IMR-90 (cell line): ENCODE results near the gene TRPC4. TPM values are rescaled to one million over a fixed set of nuclear protein-coding genes. Genes with fewer than 3 reads are reported as not detected.
A peak's percentile ranks its signal among the peaks of the same experiment; 100 is the strongest.

ENCODE experiments used
- ATAC-seq: fragments of 200-7000 bp; cut with Tn5 transposase; 2 replicates; pipeline ENCODE4 v1.9.1; 2020; ENCODE audit warnings: low read depth, mild to moderate bottlenecking, moderate library complexity
- BruUV-seq: library from RNA; stranded (reverse); fragments of 400-500 nt; replicated peaks from 2 replicates; lab custom pipeline; 2021; lab: Mats Ljungman, UMichigan
- CTCF ChIA-PET: fragments of 300-600 bp; formaldehyde crosslinking; extraction: SDS; loops from one replicate; lab custom pipeline; 2021; ENCODE audit warnings: antibody characterized with exemption; lab: Yijun Ruan, JAX
- POLR2A ChIA-PET: fragments of 300-600 bp; sonication (Branson Sonifier 250); formaldehyde crosslinking; loops from one replicate; lab custom pipeline; 2022; ENCODE audit warnings: antibody characterized with exemption; ENCODE audit not compliant: unreplicated experiment; lab: Charles Lee
- DNase-seq: peaks from one replicate; pipeline ENCODE4 v3.0.0; 2013
- H2AFZ ChIP-seq: replicated peaks from 2 replicates; pipeline ENCODE3; 2013; ENCODE audit warnings: low read length, mild to moderate bottlenecking; ENCODE audit not compliant: poor library complexity
- H2AK5ac ChIP-seq: 2 replicates; pipeline ENCODE4 v1.6.1; 2013; ENCODE audit warnings: low read depth, low read length, inconsistent platforms
- H2AK9ac ChIP-seq: replicated peaks from 2 replicates; pipeline ENCODE3; 2013; ENCODE audit warnings: mild to moderate bottlenecking, low read depth, low read length, moderate library complexity; ENCODE audit not compliant: poor library complexity
- H2BK120ac ChIP-seq: 2 replicates; pipeline ENCODE4 v1.6.1; 2013; ENCODE audit warnings: low read depth, low read length, inconsistent platforms
- H2BK15ac ChIP-seq: 3 replicates; pipeline ENCODE4 v1.6.1; 2013; ENCODE audit warnings: low read depth, low read length, inconsistent platforms
- H2BK20ac ChIP-seq: 2 replicates; pipeline ENCODE4 v1.6.1; 2013; ENCODE audit warnings: low read depth, mild to moderate bottlenecking, inconsistent platforms, low read length, moderate library complexity
- H2BK5ac ChIP-seq: 2 replicates; pipeline ENCODE4 v1.6.1; 2013; ENCODE audit warnings: mild to moderate bottlenecking, low read depth, low read length, inconsistent platforms; ENCODE audit not compliant: poor library complexity, severe bottlenecking
- H3K14ac ChIP-seq: replicated peaks from 2 replicates; pipeline ENCODE4 v1.6.1; 2013; ENCODE audit warnings: low read depth, low read length, inconsistent platforms
- H3K18ac ChIP-seq: 2 replicates; pipeline ENCODE4 v1.6.1; 2013; ENCODE audit warnings: low read depth, low read length, control low read depth
- H3K23ac ChIP-seq: 2 replicates; pipeline ENCODE4 v1.6.1; 2013; ENCODE audit warnings: low read depth, low read length, inconsistent platforms
- H3K27ac ChIP-seq: 2 replicates; pipeline ENCODE4 v1.5.1; 2013; ENCODE audit warnings: mild to moderate bottlenecking, control low read depth, low read length; ENCODE audit not compliant: insufficient read depth
- H3K27me3 ChIP-seq: 2 replicates; pipeline ENCODE4 v1.6.1; 2013; ENCODE audit warnings: low read length; ENCODE audit not compliant: control insufficient read depth, insufficient read depth
- H3K36me3 ChIP-seq: 2 replicates; pipeline ENCODE4 v1.6.1; 2013; ENCODE audit warnings: low read length, mixed read lengths; ENCODE audit not compliant: control insufficient read depth, insufficient read depth
- H3K4ac ChIP-seq: 2 replicates; pipeline ENCODE4 v1.6.1; 2013; ENCODE audit warnings: low read depth, low read length, inconsistent platforms
- H3K4me1 ChIP-seq: 2 replicates; pipeline ENCODE4 v1.6.1; 2013; ENCODE audit warnings: low read length, mixed read lengths; ENCODE audit not compliant: control insufficient read depth, insufficient read depth
- H3K4me2 ChIP-seq: 2 replicates; pipeline ENCODE4 v1.6.1; 2013; ENCODE audit warnings: low read depth, mild to moderate bottlenecking, control low read depth, low read length, moderate library complexity
- H3K4me3 ChIP-seq: 2 replicates; pipeline ENCODE4 v1.5.1; 2013; ENCODE audit warnings: low read depth, mild to moderate bottlenecking, control low read depth, low read length, moderate library complexity; ENCODE audit not compliant: insufficient read depth
- H3K56ac ChIP-seq: 2 replicates; pipeline ENCODE4 v1.6.1; 2013; ENCODE audit warnings: low read length, inconsistent platforms; ENCODE audit not compliant: insufficient read depth; ENCODE audit errors: extremely low read depth
- H3K79me1 ChIP-seq, 2 experiments: 2 replicates each; pipeline ENCODE4 v1.6.1; 2013; ENCODE audit warnings: low read length in 2 of 2, inconsistent platforms in 1 of 2, low read depth in 1 of 2
- H3K9ac ChIP-seq: 2 replicates; pipeline ENCODE4 v1.6.1; 2013; ENCODE audit warnings: low read depth, low read length, control low read depth
- H3K9me1 ChIP-seq: 2 replicates; pipeline ENCODE4 v1.6.1; 2013; ENCODE audit warnings: low read length, inconsistent platforms; ENCODE audit not compliant: insufficient read depth
- H3K9me3 ChIP-seq: 2 replicates; pipeline ENCODE4 v1.6.1; 2013; ENCODE audit warnings: low read length; ENCODE audit not compliant: control insufficient read depth, insufficient read depth
- H4K20me1 ChIP-seq: 2 replicates; pipeline ENCODE4 v1.6.1; 2013; ENCODE audit warnings: low read length, inconsistent platforms; ENCODE audit not compliant: insufficient read depth
- H4K5ac ChIP-seq: 2 replicates; pipeline ENCODE4 v1.6.1; 2013; ENCODE audit warnings: mild to moderate bottlenecking, low read depth, low read length, control low read depth
- H4K8ac ChIP-seq, 2 experiments: 2 replicates each; pipeline ENCODE4 v1.6.1; 2013; ENCODE audit warnings: low read depth in 2 of 2, low read length in 2 of 2, control low read depth in 1 of 2, inconsistent platforms in 1 of 2
- H4K91ac ChIP-seq: 2 replicates; pipeline ENCODE4 v1.6.1; 2013; ENCODE audit warnings: low read depth, low read length, inconsistent platforms; ENCODE audit not compliant: insufficient read depth
- BHLHE40 ChIP-seq: fragments of 150-350 bp; IDR thresholded peaks from 2 replicates; pipeline ENCODE4 v1.6.1; 2016; ENCODE audit warnings: mild to moderate bottlenecking, low read depth, low read length
- CEBPB ChIP-seq: IDR thresholded peaks from 2 replicates; pipeline ENCODE4 v1.6.1; 2012; ENCODE audit warnings: low read depth, low read length, improper control_type of control experiment
- FOS ChIP-seq: fragments of 150-350 bp; IDR thresholded peaks from 2 replicates; pipeline ENCODE4 v1.6.1; 2016; ENCODE audit warnings: low read depth, low read length
- MAFK ChIP-seq: IDR thresholded peaks from 2 replicates; pipeline ENCODE4 v1.6.1; 2012; ENCODE audit warnings: low read depth, low read length, improper control_type of control experiment
- MXI1 ChIP-seq: IDR thresholded peaks from 2 replicates; pipeline ENCODE4 v1.6.1; 2012; ENCODE audit warnings: low read depth, mild to moderate bottlenecking, low read length, moderate library complexity, borderline replicate concordance
- RCOR1 ChIP-seq: IDR thresholded peaks from 2 replicates; pipeline ENCODE4 v1.6.1; 2012; ENCODE audit warnings: mild to moderate bottlenecking, low read length, improper control_type of control experiment; ENCODE audit not compliant: insufficient replicate concordance
- WGBS, 2 experiments: methylation state at CpG; one replicate each; pipeline versions ENCODE4 v1.1.5 to v1.1.7; 2013; ENCODE audit warnings: missing lambda C conversion rate in 2 of 2; ENCODE audit not compliant: insufficient read length in 1 of 2; ENCODE audit errors: extremely low coverage in 2 of 2; 5-methylcytosine and 5-hydroxymethylcytosine counted together
- dilution Hi-C: fragments of 300-500 bp; cut with HindIII; formaldehyde crosslinking; loops from one replicate; pipeline ENCODE4 v1.14.3; 2018; ENCODE audit warnings: low sequenced_read_pairs; ENCODE audit not compliant: unreplicated experiment
- in situ Hi-C: fragments of 300-500 bp; cut with MboI; formaldehyde crosslinking; loops from 3 replicates; pipeline ENCODE4 v1.14.3; 2019; ENCODE audit warnings: low sequenced_read_pairs, inconsistent platforms, mixed read lengths
- intact Hi-C: fragments of 100-400 bp; cut with micrococcal nuclease; formaldehyde crosslinking; loops from 2 replicates; pipeline ENCODE4 v1.10.0; 2022
- polyA plus RNA-seq, 3 experiments: library from polyadenylated mRNA; depleted of rRNA; stranded (reverse); fragments of >200 nt; gene quantifications; 2 replicates each; pipeline ENCODE4 v1.2.3, GENCODE V29; 2012; ENCODE audit warnings: low replicate concordance in 1 of 3
- total RNA-seq: library from RNA; depleted of rRNA; stranded (reverse); fragments of >200 nt; gene quantifications from 2 replicates; pipeline ENCODE4 v1.2.3, GENCODE V29; 2012
- TF ChIP-seq, protein P1 (sequence below): fragments of 150-350 bp; IDR thresholded peaks from 2 replicates; pipeline ENCODE4 v1.6.1; 2017; ENCODE audit warnings: mild to moderate bottlenecking, antibody characterized with exemption, low read length, low read depth
- TF ChIP-seq, protein P2 (sequence below): fragments of 150-350 bp; IDR thresholded peaks from 2 replicates; pipeline ENCODE4 v1.6.1; 2016; ENCODE audit warnings: low read depth, mild to moderate bottlenecking, low read length, moderate library complexity, borderline replicate concordance

Gene TRPC4
- total and polyA plus RNA-seq, 2 of the 4 experiments (the other 2 are of a cell fraction) = 1.9 to 5.2 TPM

DNA sequence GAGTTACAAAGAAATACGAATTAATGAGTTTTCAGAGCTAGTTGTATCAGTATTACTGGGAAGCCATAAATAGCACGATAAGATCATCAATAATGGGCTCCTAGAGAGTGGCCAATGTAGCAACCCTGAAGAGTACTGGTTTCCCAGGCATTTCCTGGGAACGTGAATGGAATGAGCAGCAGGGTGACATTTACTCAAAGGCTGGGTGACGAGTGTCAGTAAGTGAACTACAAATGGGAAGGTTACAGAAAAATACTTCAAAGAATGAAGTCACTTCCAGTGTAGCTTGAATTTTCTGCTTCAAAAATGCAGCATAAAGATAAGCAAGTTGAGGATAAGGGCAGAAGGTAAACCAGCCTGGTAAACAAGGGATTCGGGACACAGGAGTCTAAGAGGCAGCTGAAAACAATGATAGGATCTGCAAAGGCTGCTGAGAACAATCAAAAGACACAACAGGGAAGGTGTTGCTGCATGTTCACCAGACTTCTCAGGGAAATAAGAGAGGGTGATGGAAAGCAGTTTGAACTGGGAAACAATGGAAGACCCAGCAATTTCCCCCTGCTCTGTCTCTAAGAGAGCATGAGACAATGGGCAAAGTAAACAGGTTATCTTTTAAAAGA, 222.4 kb downstream of the TRPC4 start:
- Histone ChIP-seq H3K23ac (no peak overlapping the region), H3K27me3 (no peaks in the 10 kb centered on the region), H3K27ac (no peak overlapping the region), H2AK9ac (no peak overlapping the region), H3K9ac (no peak overlapping the region), H4K8ac (peak overlapping the region; percentile 14 to 54; a peak in 2 of 4 replicates), H4K20me1 (no peaks in the 10 kb centered on the region), H3K4me1 (peaks cover 9% of the 10 kb centered on the region), H3K4me3 (no peak overlapping the region), H3K4ac (no peak overlapping the region), H2BK20ac (peak overlapping the region; percentile 22), H3K79me1 (no peaks in the 10 kb centered on the region), H2BK5ac (no peak overlapping the region), H3K9me3 (no peaks in the 10 kb centered on the region), H4K5ac (peak overlapping the region; percentile 61), H4K91ac (no peak overlapping the region), H3K14ac (no peak overlapping the region), H2AFZ (no peak overlapping the region), H2BK120ac (no peak overlapping the region), H3K18ac (peak overlapping the region; percentile 78; the same call in 1 of the 2 replicates), H3K36me3 (no peaks in the 10 kb centered on the region; the same call in 1 of the 2 replicates), H2BK15ac (peak overlapping the region; percentile 12; the same call in 1 of the 3 replicates), H3K56ac (no peak overlapping the region), H3K4me2 (no peak overlapping the region), H2AK5ac (no peak overlapping the region), H3K9me1 (no peaks in the 10 kb centered on the region)
- ChIA-PET POLR2A (no interaction called here), CTCF (no interaction called here)
- intact Hi-C loops = loop anchor here (10.0 kb wide), 2 partner anchors 578 to 1268 kb away; no protein-coding TSS in a partner anchor
- ATAC-seq = no peak
- in situ Hi-C loops = loop anchor here (5.0 to 25.0 kb wide), 6 partner anchors 218 to 1115 kb away; partner anchors contain the start of gene TRPC4
- 83% methylated on average over 1 of the region's 5 CpGs; no CpG with 5 or more reads in 1 of the 2 experiments for WGBS, 2 experiments
- BruUV-seq = no TSS peak
- TF ChIP-seq MXI1 (no peak), BHLHE40 (no peak), FOS (no peak), MAFK (no peak), RCOR1 (no peak), CEBPB (no peak)
- TF ChIP-seq, protein P1, sequence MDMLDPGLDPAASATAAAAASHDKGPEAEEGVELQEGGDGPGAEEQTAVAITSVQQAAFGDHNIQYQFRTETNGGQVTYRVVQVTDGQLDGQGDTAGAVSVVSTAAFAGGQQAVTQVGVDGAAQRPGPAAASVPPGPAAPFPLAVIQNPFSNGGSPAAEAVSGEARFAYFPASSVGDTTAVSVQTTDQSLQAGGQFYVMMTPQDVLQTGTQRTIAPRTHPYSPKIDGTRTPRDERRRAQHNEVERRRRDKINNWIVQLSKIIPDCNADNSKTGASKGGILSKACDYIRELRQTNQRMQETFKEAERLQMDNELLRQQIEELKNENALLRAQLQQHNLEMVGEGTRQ = no peak
- TF ChIP-seq, protein P2, sequence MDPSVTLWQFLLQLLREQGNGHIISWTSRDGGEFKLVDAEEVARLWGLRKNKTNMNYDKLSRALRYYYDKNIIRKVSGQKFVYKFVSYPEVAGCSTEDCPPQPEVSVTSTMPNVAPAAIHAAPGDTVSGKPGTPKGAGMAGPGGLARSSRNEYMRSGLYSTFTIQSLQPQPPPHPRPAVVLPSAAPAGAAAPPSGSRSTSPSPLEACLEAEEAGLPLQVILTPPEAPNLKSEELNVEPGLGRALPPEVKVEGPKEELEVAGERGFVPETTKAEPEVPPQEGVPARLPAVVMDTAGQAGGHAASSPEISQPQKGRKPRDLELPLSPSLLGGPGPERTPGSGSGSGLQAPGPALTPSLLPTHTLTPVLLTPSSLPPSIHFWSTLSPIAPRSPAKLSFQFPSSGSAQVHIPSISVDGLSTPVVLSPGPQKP = no peak
- DNase-seq = no peak
- dilution Hi-C loops = no loop called here
